IPS-15b (cell line): ENCODE data around the gene RAB40B.

Experiments used
- H3K27me3 ChIP-seq: one replicate; pipeline ENCODE4 v1.6.1; 2013; ENCODE audit warnings: low read length; ENCODE audit not compliant: control insufficient read depth, insufficient read depth
- H3K36me3 ChIP-seq: one replicate; pipeline ENCODE4 v1.6.1; 2013; ENCODE audit warnings: low read length; ENCODE audit not compliant: control insufficient read depth, insufficient read depth
- H3K4me1 ChIP-seq: one replicate; pipeline ENCODE4 v1.6.1; 2013; ENCODE audit warnings: mild to moderate bottlenecking, low read length; ENCODE audit not compliant: control insufficient read depth, insufficient read depth
- H3K4me3 ChIP-seq: one replicate; pipeline ENCODE4 v1.5.1; 2013; ENCODE audit warnings: low read depth, low read length
- H3K9ac ChIP-seq: one replicate; pipeline ENCODE4 v1.6.1; 2013; ENCODE audit warnings: low read depth, mild to moderate bottlenecking, low read length
- H3K9me3 ChIP-seq: one replicate; pipeline ENCODE4 v1.6.1; 2013; ENCODE audit warnings: mild to moderate bottlenecking, low read length; ENCODE audit not compliant: control insufficient read depth, insufficient read depth

The RAB40B gene

GRCh38 chr17:82667668-82668000, 30.9 kb downstream of the RAB40B start:
- H3K4me3 ChIP-seq, result no peak overlapping the region
- no peaks in the 10 kb centered on the region for H3K4me1 ChIP-seq
- no peak overlapping the region for H3K9ac ChIP-seq
- H3K27me3 ChIP-seq, result no peaks in the 10 kb centered on the region
- H3K36me3 ChIP-seq, result no peaks in the 10 kb centered on the region
- H3K9me3 ChIP-seq, result no peaks in the 10 kb centered on the region

GRCh38 chr17:82666931-82667667, 31.4 kb downstream of the RAB40B start:
- no peaks in the 10 kb centered on the region for H3K4me1 ChIP-seq
- no peaks in the 10 kb centered on the region for H3K9me3 ChIP-seq
- no peaks in the 10 kb centered on the region for H3K36me3 ChIP-seq
- no peaks in the 10 kb centered on the region for H3K27me3 ChIP-seq
- H3K9ac ChIP-seq, result no peak overlapping the region
- no peak overlapping the region for H3K4me3 ChIP-seq

- Histone ChIP-seq H3K9ac (no peak overlapping the region), H3K4me1 (no peaks in the 10 kb centered on the region), H3K4me3 (no peak overlapping the region), H3K36me3 (no peaks in the 10 kb centered on the region), H3K9me3 (no peaks in the 10 kb centered on the region), H3K27me3 (no peaks in the 10 kb centered on the region)
Measured at GRCh38 chr17:82665891-82666290, 32.6 kb downstream of the RAB40B start.

- no peaks in the 10 kb centered on the region for H3K36me3 ChIP-seq
- H3K9ac ChIP-seq, result no peak overlapping the region
- H3K9me3 ChIP-seq, result no peaks in the 10 kb centered on the region
- H3K27me3 ChIP-seq, result no peaks in the 10 kb centered on the region
- no peaks in the 10 kb centered on the region for H3K4me1 ChIP-seq
- H3K4me3 ChIP-seq, result no peak overlapping the region
Measured at GRCh38 chr17:82665217-82665616, 33.3 kb downstream of the RAB40B start.

GRCh38 chr17:82664701-82665182, 33.8 kb downstream of the RAB40B start:
- Histone ChIP-seq H3K9me3 (no peaks in the 10 kb centered on the region), H3K9ac (no peak overlapping the region), H3K27me3 (no peaks in the 10 kb centered on the region), H3K4me3 (no peak overlapping the region), H3K4me1 (no peaks in the 10 kb centered on the region), H3K36me3 (no peaks in the 10 kb centered on the region)

GRCh38 chr17:82664276-82664575, 34.3 kb downstream of the RAB40B start:
- no peaks in the 10 kb centered on the region for H3K4me1 ChIP-seq
- no peaks in the 10 kb centered on the region for H3K27me3 ChIP-seq
- no peak overlapping the region for H3K4me3 ChIP-seq
- H3K9me3 ChIP-seq, result no peaks in the 10 kb centered on the region
- no peaks in the 10 kb centered on the region for H3K36me3 ChIP-seq
- H3K9ac ChIP-seq, result no peak overlapping the region

GRCh38 chr17:82663381-82664275, 34.9 kb downstream of the RAB40B start:
- H3K9me3 ChIP-seq, result no peaks in the 10 kb centered on the region
- no peak overlapping the region for H3K9ac ChIP-seq
- H3K4me1 ChIP-seq, result no peaks in the 10 kb centered on the region
- no peaks in the 10 kb centered on the region for H3K27me3 ChIP-seq
- H3K36me3 ChIP-seq, result no peaks in the 10 kb centered on the region
- H3K4me3 ChIP-seq, result no peak overlapping the region

GRCh38 chr17:82662711-82663261, 35.7 kb downstream of the RAB40B start:
- H3K4me3 ChIP-seq, result no peak overlapping the region
- H3K9me3 ChIP-seq, result no peaks in the 10 kb centered on the region
- no peaks in the 10 kb centered on the region for H3K4me1 ChIP-seq
- no peaks in the 10 kb centered on the region for H3K27me3 ChIP-seq
- H3K36me3 ChIP-seq, result no peaks in the 10 kb centered on the region
- H3K9ac ChIP-seq, result no peak overlapping the region

GRCh38 chr17:82661717-82662683, 36.5 kb downstream of the RAB40B start:
- no peaks in the 10 kb centered on the region for H3K36me3 ChIP-seq
- H3K9ac ChIP-seq, result no peak overlapping the region
- H3K9me3 ChIP-seq, result no peaks in the 10 kb centered on the region
- H3K27me3 ChIP-seq, result no peaks in the 10 kb centered on the region
- H3K4me3 ChIP-seq, result no peak overlapping the region
- H3K4me1 ChIP-seq, result no peaks in the 10 kb centered on the region

- Histone ChIP-seq H3K36me3 (no peaks in the 10 kb centered on the region), H3K9ac (no peak overlapping the region), H3K27me3 (no peaks in the 10 kb centered on the region), H3K4me3 (no peak overlapping the region), H3K9me3 (no peaks in the 10 kb centered on the region), H3K4me1 (no peaks in the 10 kb centered on the region)
Measured at GRCh38 chr17:82659886-82660285, 38.6 kb downstream of the RAB40B start.

GRCh38 chr17:82658796-82659452, 39.6 kb downstream of the RAB40B start:
- H3K36me3 ChIP-seq, result no peaks in the 10 kb centered on the region
- no peaks in the 10 kb centered on the region for H3K9me3 ChIP-seq
- no peaks in the 10 kb centered on the region for H3K4me1 ChIP-seq
- no peak overlapping the region for H3K9ac ChIP-seq
- no peak overlapping the region for H3K4me3 ChIP-seq
- no peaks in the 10 kb centered on the region for H3K27me3 ChIP-seq
